ENCODE data around the gene JAKMIP1.

DNA sequence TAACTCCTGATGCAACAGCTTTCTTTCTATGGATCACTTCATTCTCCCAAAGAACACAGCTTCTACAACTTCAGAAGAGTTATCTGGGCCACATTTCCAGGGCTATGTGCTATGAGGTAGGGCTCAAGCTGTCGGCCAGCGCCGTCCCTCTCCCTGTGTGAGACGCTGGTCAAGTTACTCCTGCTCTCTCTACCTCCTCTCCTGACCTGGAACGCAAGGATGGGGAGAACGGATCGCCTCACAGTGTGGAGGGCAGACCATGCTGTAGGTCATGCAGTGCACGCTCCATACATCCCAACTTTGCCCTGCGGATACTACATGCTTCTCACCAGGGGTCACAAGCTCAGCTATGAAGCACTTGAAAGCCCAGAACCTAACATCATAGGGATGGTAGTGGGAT is 42.4 kb downstream of the JAKMIP1 start:
- TF ChIP-seq POLR2A (IDR thresholded peaks at IDR 0.05; ENCODE audit: low read length), result no peak
- TF ChIP-seq GATA1 (IDR thresholded peaks at IDR 0.05; ENCODE audit: low read depth, low read length), result no peak

All from erythroblast (primary cell).